AG10803 (cell line): Measurements from ENCODE around the gene RTN4RL1.

Source experiments
- DNase-seq: peaks from one replicate; pipeline ENCODE4 v3.0.0; 2010; ENCODE audit warnings: low read depth
- H3K4me3 ChIP-seq: 2 replicates; pipeline ENCODE4 v1.5.1; 2011; ENCODE audit warnings: mild to moderate bottlenecking, low read length, control low read depth
- TF ChIP-seq, protein P1 (sequence below): conservative IDR thresholded peaks from 2 replicates; pipeline ENCODE4 v1.5.1; 2011; ENCODE audit warnings: mild to moderate bottlenecking, low read length, control low read depth, inconsistent platforms

Gene RTN4RL1

GRCh38 chr17:2027528-2028233 is 2.5 kb upstream of the RTN4RL1 start:
- TF ChIP-seq, protein P1, sequence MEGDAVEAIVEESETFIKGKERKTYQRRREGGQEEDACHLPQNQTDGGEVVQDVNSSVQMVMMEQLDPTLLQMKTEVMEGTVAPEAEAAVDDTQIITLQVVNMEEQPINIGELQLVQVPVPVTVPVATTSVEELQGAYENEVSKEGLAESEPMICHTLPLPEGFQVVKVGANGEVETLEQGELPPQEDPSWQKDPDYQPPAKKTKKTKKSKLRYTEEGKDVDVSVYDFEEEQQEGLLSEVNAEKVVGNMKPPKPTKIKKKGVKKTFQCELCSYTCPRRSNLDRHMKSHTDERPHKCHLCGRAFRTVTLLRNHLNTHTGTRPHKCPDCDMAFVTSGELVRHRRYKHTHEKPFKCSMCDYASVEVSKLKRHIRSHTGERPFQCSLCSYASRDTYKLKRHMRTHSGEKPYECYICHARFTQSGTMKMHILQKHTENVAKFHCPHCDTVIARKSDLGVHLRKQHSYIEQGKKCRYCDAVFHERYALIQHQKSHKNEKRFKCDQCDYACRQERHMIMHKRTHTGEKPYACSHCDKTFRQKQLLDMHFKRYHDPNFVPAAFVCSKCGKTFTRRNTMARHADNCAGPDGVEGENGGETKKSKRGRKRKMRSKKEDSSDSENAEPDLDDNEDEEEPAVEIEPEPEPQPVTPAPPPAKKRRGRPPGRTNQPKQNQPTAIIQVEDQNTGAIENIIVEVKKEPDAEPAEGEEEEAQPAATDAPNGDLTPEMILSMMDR = no peak
- no peak for DNase-seq
- no peak overlapping the region for H3K4me3 ChIP-seq

- TF ChIP-seq, protein P1 = peak; percentile 76
- H3K4me3 ChIP-seq = peak overlapping the region; percentile 50
- peak; percentile 55 for DNase-seq
Measured at GRCh38 chr17:2025622-2026309, 632 bp upstream of the RTN4RL1 start.

GRCh38 chr17:2024572-2025219 is 438 bp downstream of the RTN4RL1 start:
- H3K4me3 ChIP-seq = peak overlapping the region; percentile 50
- no peak for DNase-seq
- TF ChIP-seq, protein P1 = no peak

- H3K4me3 ChIP-seq = peak overlapping the region; percentile 47
- DNase-seq = peak; percentile 43
- TF ChIP-seq, protein P1 = no peak
Measured at GRCh38 chr17:2023692-2024571, 1.2 kb downstream of the RTN4RL1 start.

GRCh38 chr17:2023256-2023655 is 1.9 kb downstream of the RTN4RL1 start:
- H3K4me3 ChIP-seq = no peak overlapping the region
- DNase-seq = no peak
- TF ChIP-seq, protein P1 = no peak

GRCh38 chr17:2022647-2023240 is 2.4 kb downstream of the RTN4RL1 start:
- no peak for DNase-seq
- TF ChIP-seq, protein P1 = no peak
- no peak overlapping the region for H3K4me3 ChIP-seq
